ENCODE results near the gene CREB3L2. TPM values are rescaled to one million over a fixed set of nuclear protein-coding genes. Genes with fewer than 3 reads are reported as not detected.

CREB3L2 gene
- polyA plus RNA-seq, 1 of the 3 experiments (the other 2 are of a cell fraction), result 22.9 TPM

GRCh38 chr7:138023618-138024342, 21.9 kb upstream of the CREB3L2 start:
- Histone ChIP-seq H3K9me2 (no peaks in the 10 kb centered on the region), H4K20me1 (ENCODE audit: insufficient read depth) (no peaks in the 10 kb centered on the region), H3K4me3 (ENCODE audit: low read depth in 2 of 2, low read length in 1 of 2) (no peak overlapping the region), H3K27me3 (ENCODE audit: insufficient read depth) (no peaks in the 10 kb centered on the region; the same call in 1 of the 2 replicates), H2AFZ (ENCODE audit: low read depth) (no peak overlapping the region), H3K36me3 (replicated peaks in 1 of 2; ENCODE audit: control insufficient read depth in 1 of 2, insufficient read depth in 2 of 2, low read length in 1 of 2) (no peaks in the 10 kb centered on the region), H3K9me3 (no peaks in the 10 kb centered on the region), H3K4me1 (ENCODE audit: control insufficient read depth in 1 of 2, insufficient read depth in 2 of 2, low read depth in 1 of 2, low read length in 1 of 2) (no peaks in the 10 kb centered on the region), H3K9ac (no peak overlapping the region), H3F3A (replicated peaks; ENCODE audit: insufficient read depth) (no peaks in the 10 kb centered on the region), H3K4me2 (no peak overlapping the region), H3K79me2 (ENCODE audit: insufficient read depth) (no peaks in the 10 kb centered on the region), H3K27ac (ENCODE audit: low read depth in 2 of 2, low read length in 1 of 2) (no peak overlapping the region)
- DNase-seq, result no peak
- CTCF ChIA-PET, result interaction anchor here (1.7 to 2.9 kb wide), 3 partner anchors 15 to 120 kb away, joined by 5 to 26 read pairs (median 8); partner anchors contain the start of gene CREB3L2
- WGBS (ENCODE audit: low lambda C conversion rate), result 57% methylated on average over 3 of the region's 3 CpGs
- POLR2A ChIA-PET, result interaction anchor here (0.6 kb wide), 1 partner anchor 17 kb away, joined by 3 read pairs; no protein-coding TSS in a partner anchor
- TF ChIP-seq GATA2 (CRISPR knock-in tag; IDR thresholded peaks at IDR 0.05) (no peak), TCF12 (IDR thresholded peaks at IDR 0.05) (no peak), RAD21 (IDR thresholded peaks at IDR 0.05; ENCODE audit: low read length) (no peak), FOXM1 (IDR thresholded peaks at IDR 0.05; ENCODE audit: low read depth) (no peak), POLR2AphosphoS5 (IDR thresholded peaks at IDR 0.05; ENCODE audit: low read depth, low read length) (no peak), USF1 (IDR thresholded peaks at IDR 0.05; ENCODE audit: borderline replicate concordance, low read depth) (no peak), FOSL2 (IDR thresholded peaks at IDR 0.05; ENCODE audit: borderline replicate concordance, low read depth) (no peak), ELF1 (IDR thresholded peaks at IDR 0.05) (no peak), RXRA (IDR thresholded peaks at IDR 0.05; ENCODE audit: borderline replicate concordance, low read depth) (no peak), NFIC (IDR thresholded peaks at IDR 0.05; ENCODE audit: borderline replicate concordance) (no peak), MAX (IDR thresholded peaks at IDR 0.05; ENCODE audit: low read depth) (no peak), YY1 (IDR thresholded peaks at IDR 0.05; ENCODE audit: low read depth) (no peak), GABPA (IDR thresholded peaks at IDR 0.05; ENCODE audit: low read depth) (no peak), CHD2 (IDR thresholded peaks at IDR 0.05; ENCODE audit: low read length, partially characterized antibody) (no peak), RCOR1 (IDR thresholded peaks at IDR 0.05; ENCODE audit: low read length) (no peak), NRF1 (IDR thresholded peaks at IDR 0.05; ENCODE audit: low read depth, low read length) (no peak), RFX5 (IDR thresholded peaks at IDR 0.05; ENCODE audit: low read length) (no peak), FOXJ3 (CRISPR knock-in tag; IDR thresholded peaks at IDR 0.05) (no peak)
- TF ChIP-seq, protein P1, sequence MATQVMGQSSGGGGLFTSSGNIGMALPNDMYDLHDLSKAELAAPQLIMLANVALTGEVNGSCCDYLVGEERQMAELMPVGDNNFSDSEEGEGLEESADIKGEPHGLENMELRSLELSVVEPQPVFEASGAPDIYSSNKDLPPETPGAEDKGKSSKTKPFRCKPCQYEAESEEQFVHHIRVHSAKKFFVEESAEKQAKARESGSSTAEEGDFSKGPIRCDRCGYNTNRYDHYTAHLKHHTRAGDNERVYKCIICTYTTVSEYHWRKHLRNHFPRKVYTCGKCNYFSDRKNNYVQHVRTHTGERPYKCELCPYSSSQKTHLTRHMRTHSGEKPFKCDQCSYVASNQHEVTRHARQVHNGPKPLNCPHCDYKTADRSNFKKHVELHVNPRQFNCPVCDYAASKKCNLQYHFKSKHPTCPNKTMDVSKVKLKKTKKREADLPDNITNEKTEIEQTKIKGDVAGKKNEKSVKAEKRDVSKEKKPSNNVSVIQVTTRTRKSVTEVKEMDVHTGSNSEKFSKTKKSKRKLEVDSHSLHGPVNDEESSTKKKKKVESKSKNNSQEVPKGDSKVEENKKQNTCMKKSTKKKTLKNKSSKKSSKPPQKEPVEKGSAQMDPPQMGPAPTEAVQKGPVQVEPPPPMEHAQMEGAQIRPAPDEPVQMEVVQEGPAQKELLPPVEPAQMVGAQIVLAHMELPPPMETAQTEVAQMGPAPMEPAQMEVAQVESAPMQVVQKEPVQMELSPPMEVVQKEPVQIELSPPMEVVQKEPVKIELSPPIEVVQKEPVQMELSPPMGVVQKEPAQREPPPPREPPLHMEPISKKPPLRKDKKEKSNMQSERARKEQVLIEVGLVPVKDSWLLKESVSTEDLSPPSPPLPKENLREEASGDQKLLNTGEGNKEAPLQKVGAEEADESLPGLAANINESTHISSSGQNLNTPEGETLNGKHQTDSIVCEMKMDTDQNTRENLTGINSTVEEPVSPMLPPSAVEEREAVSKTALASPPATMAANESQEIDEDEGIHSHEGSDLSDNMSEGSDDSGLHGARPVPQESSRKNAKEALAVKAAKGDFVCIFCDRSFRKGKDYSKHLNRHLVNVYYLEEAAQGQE (IDR thresholded peaks at IDR 0.05; ENCODE audit: low read depth, low read length), result no peak

Data from SK-N-SH (cell line).